Neural cell (in vitro differentiated cells): ENCODE results near the gene KIFC3. TPM values are rescaled to one million over a fixed set of nuclear protein-coding genes. Genes with fewer than 3 reads are reported as not detected.

Experiments
- H2AFZ ChIP-seq: fragments of 200-600, 300-800 bp; sonication (generic), shearing (Covaris generic); 2 replicates; pipeline ENCODE4 v1.6.0; 2014; ENCODE audit warnings: low read depth, mild to moderate bottlenecking, antibody characterized with exemption, low read length, moderate library complexity
- H3F3A ChIP-seq: fragments of 200-600 bp; shearing (Covaris generic); 2 replicates; pipeline ENCODE4 v1.6.1; 2016; ENCODE audit warnings: mild to moderate bottlenecking, moderate library complexity, mixed read lengths, antibody characterized with exemption, low read length; ENCODE audit not compliant: insufficient read depth, poor library complexity, severe bottlenecking
- H3K27ac ChIP-seq: fragments of 200-600, 300-800 bp; sonication (generic), shearing (Covaris generic); 2 replicates; pipeline ENCODE4 v1.5.1; 2014; ENCODE audit warnings: mild to moderate bottlenecking, low read length, moderate library complexity
- H3K27me3 ChIP-seq: fragments of 300-800, 200-600 bp; sonication (generic), shearing (Covaris generic); 2 replicates; pipeline ENCODE4 v1.6.0; 2014; ENCODE audit warnings: mild to moderate bottlenecking, low read depth, low read length, moderate library complexity; ENCODE audit not compliant: insufficient read depth
- H3K36me3 ChIP-seq: fragments of 300-800, 200-600 bp; sonication (generic), shearing (Covaris generic); 2 replicates; pipeline ENCODE4 v1.5.1; 2014; ENCODE audit warnings: mild to moderate bottlenecking, antibody characterized with exemption, low read length, moderate library complexity; ENCODE audit not compliant: insufficient read depth
- H3K4me2 ChIP-seq: fragments of 300-800, 200-600 bp; sonication (generic), shearing (Covaris generic); 2 replicates; pipeline ENCODE4 v1.6.0; 2014; ENCODE audit warnings: mild to moderate bottlenecking, low read length
- H3K4me3 ChIP-seq: fragments of 300-800, 200-600 bp; sonication (generic), shearing (Covaris generic); 2 replicates; pipeline ENCODE4 v1.5.1; 2014; ENCODE audit warnings: mild to moderate bottlenecking, low read length, moderate library complexity
- H3K79me2 ChIP-seq: fragments of 200-600 bp; shearing (Covaris generic); replicated peaks from 2 replicates; pipeline ENCODE4 v1.6.0; 2014; ENCODE audit warnings: mild to moderate bottlenecking, low read length, moderate library complexity; ENCODE audit not compliant: insufficient read depth
- H3K9ac ChIP-seq: fragments of 300-800, 200-600 bp; sonication (generic), shearing (Covaris generic); 2 replicates; pipeline ENCODE4 v1.6.1; 2016; ENCODE audit warnings: mild to moderate bottlenecking, low read length, mixed read lengths
- H3K9me2 ChIP-seq: fragments of 200-600 bp; shearing (Covaris generic); 2 replicates; pipeline ENCODE4 v1.6.1; 2016; ENCODE audit warnings: mild to moderate bottlenecking, low read length, mixed read lengths; ENCODE audit not compliant: insufficient read depth
- H3K9me3 ChIP-seq: fragments of 200-600, 300-800 bp; sonication (generic), shearing (Covaris generic); 2 replicates; pipeline ENCODE4 v1.6.1; 2016; ENCODE audit warnings: mild to moderate bottlenecking, mixed run types, low read length, moderate library complexity, mixed read lengths
- H4K20me1 ChIP-seq: fragments of 200-600 bp; shearing (Covaris generic); 2 replicates; pipeline ENCODE4 v1.6.1; 2016; ENCODE audit warnings: mild to moderate bottlenecking, mixed run types; ENCODE audit not compliant: insufficient read depth
- CTCF ChIP-seq: fragments of 450-650 bp; IDR thresholded peaks from 2 replicates; pipeline ENCODE4 v1.5.1; 2014; ENCODE audit warnings: antibody characterized with exemption, mild to moderate bottlenecking, moderate library complexity; ENCODE audit not compliant: poor library complexity, severe bottlenecking
- EP300 ChIP-seq: fragments of 450-650 bp; conservative IDR thresholded peaks from 2 replicates; pipeline ENCODE4 v1.6.1; 2014; ENCODE audit warnings: antibody characterized with exemption, mild to moderate bottlenecking, moderate library complexity; ENCODE audit not compliant: poor library complexity, severe bottlenecking
- EZH2 ChIP-seq: fragments of 200-600, 300-800 bp; shearing (Covaris generic), sonication (generic); IDR thresholded peaks from 2 replicates; pipeline ENCODE4 v1.6.1; 2014; ENCODE audit warnings: antibody characterized with exemption, low read length, borderline replicate concordance, mild to moderate bottlenecking; ENCODE audit not compliant: insufficient read depth, poor library complexity, severe bottlenecking
- MXI1 ChIP-seq: fragments of 450-650 bp; conservative IDR thresholded peaks from 2 replicates; pipeline ENCODE4 v1.6.1; 2014; ENCODE audit warnings: antibody characterized with exemption, mild to moderate bottlenecking; ENCODE audit not compliant: poor library complexity, severe bottlenecking
- POLR2AphosphoS5 ChIP-seq: IDR thresholded peaks from 2 replicates; pipeline ENCODE4 v1.6.1; 2012
- RAD21 ChIP-seq: fragments of 450-650 bp; conservative IDR thresholded peaks from 2 replicates; pipeline ENCODE4 v1.6.1; 2014; ENCODE audit warnings: antibody characterized with exemption, mild to moderate bottlenecking, moderate library complexity
- REST ChIP-seq: IDR thresholded peaks from 2 replicates; pipeline ENCODE4 v1.6.1; 2012; ENCODE audit warnings: borderline replicate concordance
- SMC3 ChIP-seq: fragments of 450-650 bp; conservative IDR thresholded peaks from 2 replicates; pipeline ENCODE4 v1.6.1; 2014; ENCODE audit warnings: antibody characterized with exemption, mild to moderate bottlenecking, moderate library complexity; ENCODE audit not compliant: poor library complexity
- TAF1 ChIP-seq: IDR thresholded peaks from 2 replicates; pipeline ENCODE4 v1.6.1; 2012; ENCODE audit warnings: low read depth
- polyA plus RNA-seq: library from polyadenylated mRNA; depleted of rRNA; stranded (reverse); fragments of >200 nt; gene quantifications from 2 replicates; pipeline ENCODE4 v1.2.3, GENCODE V29; 2014

The KIFC3 gene
- polyA plus RNA-seq, 1 donor from 2014 or later = 29.7 TPM

- no peaks in the 10 kb centered on the region for H4K20me1 ChIP-seq
- no peak overlapping the region for H3K27ac ChIP-seq
- H2AFZ ChIP-seq = no peak overlapping the region
- H3K79me2 ChIP-seq = no peaks in the 10 kb centered on the region
- no peak overlapping the region for H3K9ac ChIP-seq
- TF ChIP-seq MXI1 (no peak), SMC3 (no peak), CTCF (no peak), REST (no peak), POLR2AphosphoS5 (no peak), EZH2 (no peak), RAD21 (no peak), EP300 (no peak), TAF1 (no peak)
- no peaks in the 10 kb centered on the region for H3K9me3 ChIP-seq
- no peak overlapping the region for H3K4me3 ChIP-seq
- H3F3A ChIP-seq = no peaks in the 10 kb centered on the region
- no peak overlapping the region for H3K4me2 ChIP-seq
- H3K36me3 ChIP-seq = no peaks in the 10 kb centered on the region
- no peaks in the 10 kb centered on the region for H3K27me3 ChIP-seq
- H3K9me2 ChIP-seq = no peaks in the 10 kb centered on the region
Observed at GRCh38 chr16:57770361-57770760, 31.9 kb downstream of the KIFC3 start.

GRCh38 chr16:57769541-57770145 is 32.6 kb downstream of the KIFC3 start:
- Histone ChIP-seq H3K4me2 (no peak overlapping the region), H3K36me3 (no peaks in the 10 kb centered on the region), H3K9me3 (no peaks in the 10 kb centered on the region), H3K27ac (no peak overlapping the region), H3K4me3 (no peak overlapping the region), H2AFZ (no peak overlapping the region), H3K79me2 (no peaks in the 10 kb centered on the region), H4K20me1 (no peaks in the 10 kb centered on the region), H3K9me2 (no peaks in the 10 kb centered on the region), H3K27me3 (no peaks in the 10 kb centered on the region), H3K9ac (no peak overlapping the region), H3F3A (no peaks in the 10 kb centered on the region)
- TF ChIP-seq EP300 (no peak), MXI1 (no peak), EZH2 (no peak), REST (no peak), TAF1 (no peak), SMC3 (no peak), POLR2AphosphoS5 (no peak), CTCF (no peak), RAD21 (no peak)
